GM12892 (cell line): ENCODE results near the gene FLNB.

ENCODE experiments used
- POLR2A ChIP-seq: IDR thresholded peaks from 2 replicates; pipeline ENCODE4 v1.6.1; 2011; ENCODE audit warnings: low read depth, low read length, control low read depth
- POLR2AphosphoS5 ChIP-seq: IDR thresholded peaks from 2 replicates; pipeline ENCODE4 v1.6.1; 2011; ENCODE audit warnings: low read depth, low read length, control low read depth
- TAF1 ChIP-seq: IDR thresholded peaks from 2 replicates; pipeline ENCODE4 v1.6.1; 2011; ENCODE audit warnings: low read depth, mild to moderate bottlenecking, control low read depth, low read length, borderline replicate concordance

GRCh38 chr3:58202917-58203360 is 194.7 kb downstream of the FLNB start:
- TF ChIP-seq POLR2A = no peak
- no peak for TF ChIP-seq POLR2AphosphoS5
- TF ChIP-seq TAF1 = no peak
